ENCODE measurements around the gene SRP68.

GRCh38 chr17:76007850-76008165, 64.5 kb downstream of the SRP68 start:
- no peak for TF ChIP-seq CTCF (tag by site-specific recombination; IDR thresholded peaks at IDR 0.05)
- TF ChIP-seq SP2 (tag by site-specific recombination; IDR thresholded peaks at IDR 0.05): no peak
- TF ChIP-seq, protein P1, sequence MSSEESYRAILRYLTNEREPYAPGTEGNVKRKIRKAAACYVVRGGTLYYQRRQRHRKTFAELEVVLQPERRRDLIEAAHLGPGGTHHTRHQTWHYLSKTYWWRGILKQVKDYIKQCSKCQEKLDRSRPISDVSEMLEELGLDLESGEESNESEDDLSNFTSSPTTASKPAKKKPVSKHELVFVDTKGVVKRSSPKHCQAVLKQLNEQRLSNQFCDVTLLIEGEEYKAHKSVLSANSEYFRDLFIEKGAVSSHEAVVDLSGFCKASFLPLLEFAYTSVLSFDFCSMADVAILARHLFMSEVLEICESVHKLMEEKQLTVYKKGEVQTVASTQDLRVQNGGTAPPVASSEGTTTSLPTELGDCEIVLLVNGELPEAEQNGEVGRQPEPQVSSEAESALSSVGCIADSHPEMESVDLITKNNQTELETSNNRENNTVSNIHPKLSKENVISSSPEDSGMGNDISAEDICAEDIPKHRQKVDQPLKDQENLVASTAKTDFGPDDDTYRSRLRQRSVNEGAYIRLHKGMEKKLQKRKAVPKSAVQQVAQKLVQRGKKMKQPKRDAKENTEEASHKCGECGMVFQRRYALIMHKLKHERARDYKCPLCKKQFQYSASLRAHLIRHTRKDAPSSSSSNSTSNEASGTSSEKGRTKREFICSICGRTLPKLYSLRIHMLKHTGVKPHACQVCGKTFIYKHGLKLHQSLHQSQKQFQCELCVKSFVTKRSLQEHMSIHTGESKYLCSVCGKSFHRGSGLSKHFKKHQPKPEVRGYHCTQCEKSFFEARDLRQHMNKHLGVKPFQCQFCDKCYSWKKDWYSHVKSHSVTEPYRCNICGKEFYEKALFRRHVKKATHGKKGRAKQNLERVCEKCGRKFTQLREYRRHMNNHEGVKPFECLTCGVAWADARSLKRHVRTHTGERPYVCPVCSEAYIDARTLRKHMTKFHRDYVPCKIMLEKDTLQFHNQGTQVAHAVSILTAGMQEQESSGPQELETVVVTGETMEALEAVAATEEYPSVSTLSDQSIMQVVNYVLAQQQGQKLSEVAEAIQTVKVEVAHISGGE (tag by site-specific recombination; conservative IDR thresholded peaks at IDR 0.05; ENCODE audit: low read depth): no peak
- TF ChIP-seq ZNF138 (tag by site-specific recombination; IDR thresholded peaks at IDR 0.05; ENCODE audit: borderline replicate concordance): no peak
- TF ChIP-seq GLI2 (tag by site-specific recombination; IDR thresholded peaks at IDR 0.05; ENCODE audit: borderline replicate concordance, low read depth): no peak
- TF ChIP-seq, protein P2, sequence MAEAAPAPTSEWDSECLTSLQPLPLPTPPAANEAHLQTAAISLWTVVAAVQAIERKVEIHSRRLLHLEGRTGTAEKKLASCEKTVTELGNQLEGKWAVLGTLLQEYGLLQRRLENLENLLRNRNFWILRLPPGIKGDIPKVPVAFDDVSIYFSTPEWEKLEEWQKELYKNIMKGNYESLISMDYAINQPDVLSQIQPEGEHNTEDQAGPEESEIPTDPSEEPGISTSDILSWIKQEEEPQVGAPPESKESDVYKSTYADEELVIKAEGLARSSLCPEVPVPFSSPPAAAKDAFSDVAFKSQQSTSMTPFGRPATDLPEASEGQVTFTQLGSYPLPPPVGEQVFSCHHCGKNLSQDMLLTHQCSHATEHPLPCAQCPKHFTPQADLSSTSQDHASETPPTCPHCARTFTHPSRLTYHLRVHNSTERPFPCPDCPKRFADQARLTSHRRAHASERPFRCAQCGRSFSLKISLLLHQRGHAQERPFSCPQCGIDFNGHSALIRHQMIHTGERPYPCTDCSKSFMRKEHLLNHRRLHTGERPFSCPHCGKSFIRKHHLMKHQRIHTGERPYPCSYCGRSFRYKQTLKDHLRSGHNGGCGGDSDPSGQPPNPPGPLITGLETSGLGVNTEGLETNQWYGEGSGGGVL (tag by site-specific recombination; IDR thresholded peaks at IDR 0.05): no peak
- TF ChIP-seq MZF1 (tag by site-specific recombination; IDR thresholded peaks at IDR 0.05; ENCODE audit: borderline replicate concordance): no peak
- TF ChIP-seq ZNF24 (tag by site-specific recombination; IDR thresholded peaks at IDR 0.05): no peak
- TF ChIP-seq ZNF747 (tag by site-specific recombination; IDR thresholded peaks at IDR 0.05): no peak
- no peak for TF ChIP-seq ZBTB44 (tag by site-specific recombination; IDR thresholded peaks at IDR 0.05)
- TF ChIP-seq, protein P3, sequence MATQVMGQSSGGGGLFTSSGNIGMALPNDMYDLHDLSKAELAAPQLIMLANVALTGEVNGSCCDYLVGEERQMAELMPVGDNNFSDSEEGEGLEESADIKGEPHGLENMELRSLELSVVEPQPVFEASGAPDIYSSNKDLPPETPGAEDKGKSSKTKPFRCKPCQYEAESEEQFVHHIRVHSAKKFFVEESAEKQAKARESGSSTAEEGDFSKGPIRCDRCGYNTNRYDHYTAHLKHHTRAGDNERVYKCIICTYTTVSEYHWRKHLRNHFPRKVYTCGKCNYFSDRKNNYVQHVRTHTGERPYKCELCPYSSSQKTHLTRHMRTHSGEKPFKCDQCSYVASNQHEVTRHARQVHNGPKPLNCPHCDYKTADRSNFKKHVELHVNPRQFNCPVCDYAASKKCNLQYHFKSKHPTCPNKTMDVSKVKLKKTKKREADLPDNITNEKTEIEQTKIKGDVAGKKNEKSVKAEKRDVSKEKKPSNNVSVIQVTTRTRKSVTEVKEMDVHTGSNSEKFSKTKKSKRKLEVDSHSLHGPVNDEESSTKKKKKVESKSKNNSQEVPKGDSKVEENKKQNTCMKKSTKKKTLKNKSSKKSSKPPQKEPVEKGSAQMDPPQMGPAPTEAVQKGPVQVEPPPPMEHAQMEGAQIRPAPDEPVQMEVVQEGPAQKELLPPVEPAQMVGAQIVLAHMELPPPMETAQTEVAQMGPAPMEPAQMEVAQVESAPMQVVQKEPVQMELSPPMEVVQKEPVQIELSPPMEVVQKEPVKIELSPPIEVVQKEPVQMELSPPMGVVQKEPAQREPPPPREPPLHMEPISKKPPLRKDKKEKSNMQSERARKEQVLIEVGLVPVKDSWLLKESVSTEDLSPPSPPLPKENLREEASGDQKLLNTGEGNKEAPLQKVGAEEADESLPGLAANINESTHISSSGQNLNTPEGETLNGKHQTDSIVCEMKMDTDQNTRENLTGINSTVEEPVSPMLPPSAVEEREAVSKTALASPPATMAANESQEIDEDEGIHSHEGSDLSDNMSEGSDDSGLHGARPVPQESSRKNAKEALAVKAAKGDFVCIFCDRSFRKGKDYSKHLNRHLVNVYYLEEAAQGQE (tag by site-specific recombination; IDR thresholded peaks at IDR 0.05): no peak
- TF ChIP-seq ZNF121 (tag by site-specific recombination; IDR thresholded peaks at IDR 0.05): no peak
- no peak for TF ChIP-seq TSHZ1 (tag by site-specific recombination; IDR thresholded peaks at IDR 0.05; ENCODE audit: borderline replicate concordance)

Data from HEK293 (cell line).